ENCODE data around the gene RAD21L1.

The RAD21L1 gene

DNA sequence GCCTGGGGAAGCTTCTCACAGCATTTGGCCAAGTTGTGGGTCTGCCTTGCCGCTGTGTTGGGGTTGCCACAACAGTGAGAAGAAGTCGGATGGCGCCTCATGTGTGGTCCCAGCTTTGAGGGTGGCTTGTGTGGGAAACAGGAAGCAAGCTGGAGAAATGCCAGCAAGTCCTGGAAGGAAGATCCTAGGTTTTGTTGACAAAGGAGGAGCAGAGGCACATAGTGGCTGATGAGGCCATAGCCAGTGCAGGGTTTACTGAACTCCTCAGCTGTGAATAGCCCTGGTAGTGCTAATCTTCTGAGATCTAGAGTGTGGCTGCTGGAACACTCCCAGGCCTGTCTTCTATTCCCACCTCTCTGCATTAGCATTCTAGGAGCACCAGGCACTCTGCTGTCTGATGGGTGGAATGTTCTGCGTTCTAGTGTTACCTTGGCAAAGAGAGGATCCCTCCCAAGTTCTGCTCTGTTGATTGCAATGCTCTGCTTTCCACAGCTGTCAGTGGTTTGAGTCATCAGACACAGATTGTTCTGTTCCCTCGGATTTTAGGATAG is 65.4 kb downstream of the RAD21L1 start:
- no peak overlapping the region for H3K4me3 ChIP-seq (ENCODE audit: low read depth, low read length)
- TF ChIP-seq, protein P1, sequence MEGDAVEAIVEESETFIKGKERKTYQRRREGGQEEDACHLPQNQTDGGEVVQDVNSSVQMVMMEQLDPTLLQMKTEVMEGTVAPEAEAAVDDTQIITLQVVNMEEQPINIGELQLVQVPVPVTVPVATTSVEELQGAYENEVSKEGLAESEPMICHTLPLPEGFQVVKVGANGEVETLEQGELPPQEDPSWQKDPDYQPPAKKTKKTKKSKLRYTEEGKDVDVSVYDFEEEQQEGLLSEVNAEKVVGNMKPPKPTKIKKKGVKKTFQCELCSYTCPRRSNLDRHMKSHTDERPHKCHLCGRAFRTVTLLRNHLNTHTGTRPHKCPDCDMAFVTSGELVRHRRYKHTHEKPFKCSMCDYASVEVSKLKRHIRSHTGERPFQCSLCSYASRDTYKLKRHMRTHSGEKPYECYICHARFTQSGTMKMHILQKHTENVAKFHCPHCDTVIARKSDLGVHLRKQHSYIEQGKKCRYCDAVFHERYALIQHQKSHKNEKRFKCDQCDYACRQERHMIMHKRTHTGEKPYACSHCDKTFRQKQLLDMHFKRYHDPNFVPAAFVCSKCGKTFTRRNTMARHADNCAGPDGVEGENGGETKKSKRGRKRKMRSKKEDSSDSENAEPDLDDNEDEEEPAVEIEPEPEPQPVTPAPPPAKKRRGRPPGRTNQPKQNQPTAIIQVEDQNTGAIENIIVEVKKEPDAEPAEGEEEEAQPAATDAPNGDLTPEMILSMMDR (IDR thresholded peaks at IDR 0.05; ENCODE audit: low read depth, low read length), result no peak

DNA sequence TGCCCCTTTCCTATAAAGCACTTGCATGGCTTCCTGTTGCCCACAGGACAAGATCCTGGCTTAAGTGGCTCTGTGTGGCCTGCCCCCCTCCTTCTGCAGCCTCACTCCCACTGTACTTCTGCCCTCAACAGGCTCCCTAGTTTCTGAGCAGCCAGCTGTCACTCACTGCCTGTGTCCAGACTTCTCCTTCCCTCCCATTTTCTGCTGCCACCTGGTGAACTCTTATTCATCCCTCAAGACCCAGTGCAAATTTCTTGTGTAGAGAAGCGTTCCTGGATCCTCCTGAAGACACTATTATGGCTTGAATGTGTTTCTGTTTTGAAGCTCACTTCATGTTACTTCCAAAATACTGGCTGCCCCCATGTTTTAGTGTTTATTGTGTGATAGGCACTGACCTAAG is 66.8 kb downstream of the RAD21L1 start:
- TF ChIP-seq, protein P1 (IDR thresholded peaks at IDR 0.05; ENCODE audit: low read depth, low read length), result no peak
- H3K4me3 ChIP-seq (ENCODE audit: low read depth, low read length), result no peak overlapping the region

DNA sequence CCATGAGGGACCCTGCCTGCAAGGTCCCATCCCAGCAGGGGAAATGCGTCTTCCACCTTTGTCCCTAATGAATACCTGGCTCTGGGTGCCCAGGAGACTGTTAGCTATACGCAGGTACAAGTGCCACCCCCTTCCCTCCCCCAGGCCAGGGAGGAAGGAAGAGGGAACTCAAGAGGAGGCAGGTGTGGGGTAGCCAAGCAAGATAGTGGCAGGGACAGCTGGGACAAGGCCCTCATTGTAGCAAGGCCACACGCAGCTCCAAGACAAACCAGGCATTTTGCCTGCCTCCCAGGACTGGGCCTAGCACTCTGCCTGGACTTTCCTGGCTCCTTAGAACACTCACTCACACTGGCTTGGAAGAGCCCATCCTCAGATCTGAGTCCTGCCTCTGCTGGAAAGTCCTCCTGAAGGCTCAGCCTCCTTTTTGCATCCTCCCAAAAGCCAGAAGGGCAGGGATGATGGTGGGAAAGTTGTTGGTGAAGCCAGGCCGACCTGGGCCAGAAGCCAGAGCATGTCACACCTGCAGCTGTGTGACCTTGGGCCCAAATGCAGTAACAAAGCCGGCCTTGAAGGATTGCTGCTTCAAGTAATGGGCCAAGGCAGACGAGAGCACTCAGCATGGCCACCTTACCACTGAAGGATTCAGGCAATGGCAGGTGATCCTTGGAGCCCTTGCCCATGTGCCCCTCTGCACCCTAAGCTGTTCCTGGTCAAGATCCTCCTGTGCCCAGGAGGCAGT is 68.0 kb downstream of the RAD21L1 start:
- TF ChIP-seq, protein P1 (IDR thresholded peaks at IDR 0.05; ENCODE audit: low read depth, low read length), result no peak
- no peak overlapping the region for H3K4me3 ChIP-seq (ENCODE audit: low read depth, low read length)

DNA sequence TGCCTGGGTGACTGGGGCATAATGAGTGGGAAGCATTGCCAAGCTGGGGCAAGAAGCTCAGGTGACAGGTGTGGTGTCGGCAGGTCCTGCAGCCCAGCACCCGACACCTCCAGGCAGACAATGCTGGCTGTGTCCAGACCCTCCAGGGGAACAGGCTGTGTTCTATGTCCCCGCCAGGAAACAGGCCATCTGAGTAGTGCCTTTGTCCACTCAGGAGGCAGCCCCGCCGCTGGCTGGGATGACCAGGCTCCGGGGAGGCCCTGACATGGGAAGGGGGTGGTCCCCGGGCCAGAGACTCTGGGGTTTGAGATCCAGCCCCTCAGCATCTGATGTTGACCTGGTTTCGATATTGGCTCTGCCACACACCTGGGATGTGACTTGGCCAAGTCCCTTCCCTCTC is 68.7 kb downstream of the RAD21L1 start:
- H3K4me3 ChIP-seq (ENCODE audit: low read depth, low read length), result no peak overlapping the region
- TF ChIP-seq, protein P1 (IDR thresholded peaks at IDR 0.05; ENCODE audit: low read depth, low read length), result no peak

DNA sequence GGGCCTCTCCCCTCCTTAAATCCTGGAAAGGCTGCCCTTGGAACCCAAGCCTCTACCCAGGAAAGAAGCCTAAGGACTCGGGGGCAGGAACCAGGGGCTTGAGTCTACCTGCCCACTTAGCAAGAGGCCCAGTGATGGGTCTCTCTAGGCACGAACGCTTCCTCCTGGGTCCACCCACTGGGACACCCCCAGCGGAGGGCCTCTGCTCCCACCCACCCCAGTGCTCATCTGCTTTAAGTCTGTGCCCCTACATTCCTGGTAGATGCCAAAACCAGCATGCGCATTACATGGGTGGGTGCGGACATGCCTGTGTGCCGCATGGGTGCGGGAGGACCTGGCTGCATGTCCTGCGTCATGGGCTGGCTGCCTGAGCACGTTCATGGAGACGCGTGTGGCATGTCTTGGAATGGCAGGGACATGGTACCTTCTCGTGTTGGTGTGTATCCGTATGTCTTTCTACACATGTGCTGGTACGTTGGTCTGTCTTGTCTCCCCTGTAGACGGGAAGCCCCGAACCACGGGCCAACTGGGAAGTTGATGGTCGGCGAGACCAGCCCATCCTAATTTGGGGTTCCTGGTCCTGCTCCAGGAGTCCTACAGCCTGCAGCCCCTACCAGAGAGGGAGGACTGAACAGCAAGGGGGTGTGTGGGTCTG is 69.6 kb downstream of the RAD21L1 start:
- no peak overlapping the region for H3K4me3 ChIP-seq (ENCODE audit: low read depth, low read length)
- TF ChIP-seq, protein P1 (IDR thresholded peaks at IDR 0.05; ENCODE audit: low read depth, low read length), result no peak

DNA sequence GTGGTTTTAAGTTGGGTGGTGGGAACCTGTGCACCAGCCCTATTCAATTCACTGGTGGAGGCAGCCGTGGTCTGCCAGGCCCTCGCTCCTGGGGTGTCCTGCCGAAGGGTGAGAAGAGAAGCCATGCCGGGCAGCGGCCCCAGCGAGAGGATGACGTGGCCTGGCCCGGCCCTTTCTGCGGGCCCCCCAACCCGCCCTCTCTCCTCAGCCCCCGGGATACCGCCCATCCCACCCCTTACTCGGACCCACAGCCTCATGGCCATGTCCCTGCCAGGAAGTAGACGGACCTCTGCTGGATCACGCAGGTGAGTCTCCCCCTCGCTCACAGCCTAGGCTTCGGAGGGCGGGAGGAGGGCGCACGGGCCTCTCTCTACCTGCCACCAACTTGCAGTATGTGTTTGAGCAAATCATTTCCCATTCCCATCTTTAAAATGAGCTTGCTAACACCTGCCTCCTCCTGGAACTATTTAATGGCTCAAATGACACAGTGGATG is 70.3 kb downstream of the RAD21L1 start:
- TF ChIP-seq, protein P1 (IDR thresholded peaks at IDR 0.05; ENCODE audit: low read depth, low read length), result no peak
- no peak overlapping the region for H3K4me3 ChIP-seq (ENCODE audit: low read depth, low read length)

DNA sequence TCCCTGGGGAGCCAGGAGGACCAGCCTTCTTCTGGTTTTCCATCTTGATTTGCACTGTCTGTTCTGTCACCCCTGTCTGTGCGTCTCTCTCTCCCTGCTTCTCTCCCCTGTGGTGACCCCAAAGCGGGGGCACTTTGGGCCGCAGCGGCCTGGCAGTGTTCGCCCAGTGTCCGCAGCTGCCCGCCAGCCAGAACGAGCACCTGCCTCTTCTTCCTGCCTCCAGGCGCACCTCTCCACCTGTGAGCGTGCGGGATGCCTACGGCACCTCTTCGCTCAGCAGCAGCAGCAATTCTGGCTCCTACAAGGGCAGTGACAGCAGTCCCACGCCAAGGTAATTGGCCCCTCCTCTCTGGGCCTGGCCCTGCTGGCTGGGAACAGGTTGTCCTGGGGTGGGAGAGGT is 71.1 kb downstream of the RAD21L1 start:
- no peak overlapping the region for H3K4me3 ChIP-seq (ENCODE audit: low read depth, low read length)
- TF ChIP-seq, protein P1 (IDR thresholded peaks at IDR 0.05; ENCODE audit: low read depth, low read length), result no peak
